C4-2B (cell line): Measurements from ENCODE around the gene GAS7.

Experiments used
- ZFX ChIP-seq: fragments of 450-650 bp; IDR thresholded peaks from 2 replicates; pipeline ENCODE4 v1.6.1; 2017
- TF ChIP-seq, protein P1 (sequence below): fragments of 450-650 bp; conservative IDR thresholded peaks from 2 replicates; pipeline ENCODE4 v1.5.1; 2017; ENCODE audit warnings: mild to moderate bottlenecking

DNA sequence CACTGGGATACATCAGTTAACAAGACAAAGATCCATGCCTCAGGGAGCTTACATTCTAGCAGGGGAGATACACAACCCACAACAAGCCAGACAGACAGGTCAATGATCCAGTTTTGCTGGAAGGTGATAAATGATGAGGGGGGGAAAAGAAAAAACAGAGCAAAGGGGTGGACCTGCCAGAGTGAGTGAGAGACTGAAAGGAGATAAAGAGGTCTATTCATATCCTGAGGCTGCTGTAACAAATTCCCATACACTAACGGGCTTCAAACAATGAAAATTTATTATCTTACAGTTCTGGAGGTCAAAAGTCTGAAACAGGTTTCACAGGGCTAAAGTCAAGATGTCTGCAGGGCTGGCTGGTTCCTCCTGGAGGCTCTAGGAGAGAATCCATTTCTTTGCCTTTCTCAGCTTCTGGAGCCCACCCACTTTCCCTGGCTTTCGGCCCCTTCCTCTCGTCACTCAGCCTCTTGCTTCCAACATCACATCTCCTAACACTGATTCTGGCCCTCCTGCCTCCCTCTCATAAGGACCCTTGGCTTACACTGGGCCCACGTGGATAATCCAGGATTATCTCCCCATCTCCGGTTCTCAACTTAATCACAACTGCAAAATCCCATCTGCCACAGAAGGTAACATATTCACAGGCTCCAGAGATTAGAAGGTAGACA lies 81.5 kb downstream of the GAS7 start:
- TF ChIP-seq, protein P1, sequence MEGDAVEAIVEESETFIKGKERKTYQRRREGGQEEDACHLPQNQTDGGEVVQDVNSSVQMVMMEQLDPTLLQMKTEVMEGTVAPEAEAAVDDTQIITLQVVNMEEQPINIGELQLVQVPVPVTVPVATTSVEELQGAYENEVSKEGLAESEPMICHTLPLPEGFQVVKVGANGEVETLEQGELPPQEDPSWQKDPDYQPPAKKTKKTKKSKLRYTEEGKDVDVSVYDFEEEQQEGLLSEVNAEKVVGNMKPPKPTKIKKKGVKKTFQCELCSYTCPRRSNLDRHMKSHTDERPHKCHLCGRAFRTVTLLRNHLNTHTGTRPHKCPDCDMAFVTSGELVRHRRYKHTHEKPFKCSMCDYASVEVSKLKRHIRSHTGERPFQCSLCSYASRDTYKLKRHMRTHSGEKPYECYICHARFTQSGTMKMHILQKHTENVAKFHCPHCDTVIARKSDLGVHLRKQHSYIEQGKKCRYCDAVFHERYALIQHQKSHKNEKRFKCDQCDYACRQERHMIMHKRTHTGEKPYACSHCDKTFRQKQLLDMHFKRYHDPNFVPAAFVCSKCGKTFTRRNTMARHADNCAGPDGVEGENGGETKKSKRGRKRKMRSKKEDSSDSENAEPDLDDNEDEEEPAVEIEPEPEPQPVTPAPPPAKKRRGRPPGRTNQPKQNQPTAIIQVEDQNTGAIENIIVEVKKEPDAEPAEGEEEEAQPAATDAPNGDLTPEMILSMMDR: no peak
- no peak for TF ChIP-seq ZFX
